Medulla oblongata (tissue), 1 donor: ENCODE data around the gene MAP3K5.
"Not testable (repeated sequence)": the region's sequence is repeated elsewhere in the genome, so short reads cannot be mapped to it uniquely, and the experiment has no call there.

Experiments
- DNase-seq: peaks from one replicate; pipeline ENCODE4 v3.0.0-alpha.2; 2015; ENCODE audit errors: extremely low spot score

Gene MAP3K5

DNA sequence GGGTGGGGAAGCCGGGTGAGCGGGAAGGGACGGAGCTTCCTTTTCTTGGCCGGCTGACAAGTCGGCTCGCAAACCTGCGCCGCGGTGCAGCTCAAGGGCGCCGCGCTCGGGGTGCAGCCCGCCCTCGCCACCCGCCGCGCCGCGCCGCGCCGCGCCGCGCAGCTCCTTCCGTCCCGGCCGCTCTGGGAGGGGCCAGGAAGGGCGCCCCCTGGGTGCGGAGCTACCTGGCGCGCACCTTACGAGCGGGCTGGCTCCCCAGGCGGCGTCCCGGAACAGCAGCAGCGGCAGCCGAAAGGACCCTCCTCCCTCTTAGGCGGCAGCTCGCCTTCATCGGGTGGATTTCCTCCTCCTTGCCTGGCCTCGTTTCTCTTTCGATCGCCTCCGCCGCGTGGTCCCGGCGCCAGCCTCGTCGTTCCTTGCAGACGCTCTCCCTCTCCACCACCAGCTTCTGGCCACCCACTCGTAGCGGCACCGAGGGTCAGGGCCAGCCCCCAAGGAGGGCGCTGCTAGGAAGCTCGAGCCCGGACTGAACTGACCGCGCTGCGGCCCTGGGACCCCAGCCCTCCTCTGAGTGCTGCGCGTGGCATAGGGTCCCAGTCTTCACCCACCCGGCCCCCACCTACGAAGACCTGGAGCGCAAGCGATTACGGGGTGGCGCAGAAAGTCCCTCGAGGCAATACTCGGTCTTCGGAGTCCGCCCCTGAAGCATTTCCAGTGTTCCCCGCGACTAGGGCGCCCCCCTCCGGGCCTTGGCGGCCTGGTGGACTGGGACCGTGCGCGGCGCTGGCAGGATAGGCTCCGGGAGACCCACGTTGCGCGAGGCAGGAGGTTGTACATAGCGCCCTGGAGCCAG is at the start of gene MAP3K5:
TSS of gene MAP3K5 (minus strand) at position 68 of the 853 bp plus-strand sequence. CDS start 320 bp downstream, outside the sequence.
- DNase-seq, result peak; percentile 94

- DNase-seq, result no peak
Observed at GRCh38 chr6:136840276-136841001, 48.2 kb upstream of the MAP3K5 start.

GRCh38 chr6:136831873-136832562 is 39.7 kb upstream of the MAP3K5 start:
- no peak for DNase-seq

DNA sequence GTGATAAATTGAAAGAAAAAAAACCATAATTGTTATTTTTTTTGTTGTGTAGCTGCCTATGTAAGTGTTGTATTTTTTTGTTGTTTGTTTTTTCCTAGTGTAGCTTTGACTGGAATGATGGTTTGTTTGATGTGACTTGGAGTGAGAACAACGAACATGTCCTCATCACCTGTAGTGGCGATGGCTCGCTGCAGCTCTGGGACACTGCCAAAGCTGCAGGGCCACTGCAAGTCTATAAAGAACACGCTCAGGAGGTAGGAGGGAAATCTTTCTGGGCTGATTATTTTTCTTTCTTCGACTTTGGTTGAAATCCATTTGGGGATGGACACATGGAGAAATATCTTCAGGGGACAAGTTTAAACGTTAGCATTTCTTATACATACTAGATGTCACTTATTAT is 33.9 kb upstream of the MAP3K5 start:
- no peak for DNase-seq

DNA sequence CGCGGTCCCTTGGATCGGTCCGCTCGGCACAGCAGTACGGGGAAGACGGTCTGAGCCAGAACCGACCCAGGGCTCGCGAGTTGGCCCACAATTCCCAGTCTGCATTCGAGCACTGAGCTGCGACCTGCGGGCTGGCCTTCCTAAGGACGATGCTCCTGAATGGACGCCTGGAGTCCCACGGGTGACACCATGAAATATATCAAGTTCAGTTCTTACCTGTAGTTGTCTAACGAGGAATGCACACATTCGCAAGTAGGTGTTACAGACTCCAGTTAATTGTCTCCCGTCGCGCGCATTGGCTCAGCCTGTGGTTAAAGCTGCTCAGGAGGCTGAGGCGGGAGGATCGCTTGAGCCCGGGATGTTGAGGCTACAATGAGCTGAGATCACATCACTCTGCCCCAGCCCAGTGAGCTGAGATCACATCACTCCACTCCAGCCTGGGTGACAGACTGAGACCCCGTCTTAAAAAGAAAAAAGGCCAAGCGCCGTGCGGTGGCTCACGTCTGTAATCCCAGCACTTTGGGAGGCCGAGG is 30.9 kb upstream of the MAP3K5 start:
- peak; percentile 6 for DNase-seq

DNA sequence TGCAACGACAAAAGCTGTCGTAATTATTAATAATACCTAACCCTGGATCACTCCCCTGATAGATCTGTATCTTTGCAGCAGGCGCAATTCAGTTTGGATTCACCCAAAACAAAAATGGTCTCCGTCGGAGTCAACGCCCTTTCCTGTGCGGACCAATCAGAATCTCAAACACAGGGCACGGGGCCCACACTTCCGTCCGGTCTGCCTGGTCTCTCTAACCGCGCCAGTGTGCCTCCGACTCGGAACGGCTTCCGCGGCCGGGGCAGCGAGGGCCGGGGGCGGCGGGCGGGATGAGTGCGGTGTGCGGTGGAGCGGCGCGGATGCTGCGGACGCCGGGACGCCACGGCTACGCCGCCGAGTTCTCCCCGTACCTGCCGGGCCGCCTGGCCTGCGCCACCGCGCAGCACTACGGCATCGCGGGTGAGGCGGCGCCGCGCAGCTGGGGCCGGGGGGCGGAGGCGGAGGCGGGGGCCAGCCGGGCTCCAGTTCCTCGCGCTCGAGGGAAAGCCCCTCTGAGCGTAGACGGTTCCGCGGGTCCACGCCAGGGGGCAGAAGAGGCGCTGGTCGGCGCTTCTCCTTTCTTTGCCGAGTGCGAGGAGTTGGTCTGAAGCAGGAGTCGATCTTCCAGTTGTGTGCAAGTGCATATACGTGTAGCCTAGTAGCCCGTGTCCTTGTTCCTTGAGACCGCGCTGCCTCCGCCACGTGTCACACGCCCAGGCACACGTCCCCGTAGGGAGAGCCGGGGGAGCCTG is 30.3 kb upstream of the MAP3K5 start, which contains the start of gene PEX7:
TSS of gene PEX7 (plus strand) at position 217 of the 752 bp plus-strand sequence. CDS start at position 291, 74 bp downstream.
- peak; percentile 95 for DNase-seq

DNA sequence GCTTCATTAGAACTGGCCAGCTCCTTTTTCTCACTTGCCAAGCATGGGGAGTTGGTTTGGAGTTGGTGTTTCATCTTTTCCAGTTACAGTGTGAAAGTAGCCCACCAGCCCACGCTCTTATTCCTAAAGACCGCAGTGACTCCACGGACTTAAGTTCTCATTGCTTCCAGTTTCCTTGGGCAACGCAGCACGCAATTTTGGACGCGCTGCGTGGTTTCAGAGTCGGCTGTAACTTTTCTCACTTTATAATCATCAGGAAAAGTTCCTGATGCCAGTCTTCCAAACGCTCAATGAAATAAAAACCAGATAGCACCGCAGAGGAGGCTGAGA is 29.7 kb upstream of the MAP3K5 start:
- DNase-seq, result no peak

- DNase-seq, result no peak
Observed at GRCh38 chr6:136820561-136820960, 28.3 kb upstream of the MAP3K5 start.

DNA sequence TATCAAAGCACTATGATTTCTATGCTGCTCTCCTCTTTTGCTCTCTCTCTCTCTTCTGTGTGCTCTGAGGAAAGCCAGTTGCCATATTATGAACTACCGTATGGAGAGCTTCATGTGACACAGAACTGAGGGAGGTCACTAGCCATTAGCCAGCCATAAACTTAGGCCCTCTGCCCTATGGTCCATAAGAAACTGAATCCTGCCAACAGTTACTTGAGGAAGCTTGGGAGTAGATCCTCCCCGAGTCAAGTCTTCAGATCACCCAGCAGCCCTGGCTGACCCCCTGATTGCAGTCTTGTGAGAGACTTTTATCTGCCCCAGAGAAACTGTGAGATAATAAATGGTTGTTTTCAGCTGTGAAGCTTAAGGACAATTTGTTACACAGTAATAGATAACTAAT is 24.4 kb upstream of the MAP3K5 start:
- DNase-seq, result no peak

- DNase-seq, result not testable (repeated sequence)
Observed at GRCh38 chr6:136815608-136816007, 23.3 kb upstream of the MAP3K5 start.

DNA sequence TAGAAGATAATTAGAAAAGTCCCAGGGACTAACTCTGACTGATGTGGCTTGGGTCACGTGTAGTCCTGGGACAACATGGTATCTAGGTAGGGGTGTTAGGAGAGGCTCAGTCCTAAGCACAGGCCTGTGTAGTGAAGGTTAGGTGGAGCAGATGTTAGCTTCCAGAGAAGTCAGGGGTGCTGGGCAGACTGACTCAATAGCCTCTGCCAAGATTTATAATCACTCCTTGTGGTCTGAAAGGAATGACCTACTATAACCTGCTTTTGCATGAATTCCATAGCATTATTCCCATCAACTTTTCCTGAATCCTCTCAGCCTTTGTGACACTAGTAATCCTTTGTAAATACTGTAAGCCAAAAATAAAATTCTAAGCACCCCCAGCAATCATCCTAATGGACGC is 19.9 kb upstream of the MAP3K5 start:
- DNase-seq, result no peak

DNA sequence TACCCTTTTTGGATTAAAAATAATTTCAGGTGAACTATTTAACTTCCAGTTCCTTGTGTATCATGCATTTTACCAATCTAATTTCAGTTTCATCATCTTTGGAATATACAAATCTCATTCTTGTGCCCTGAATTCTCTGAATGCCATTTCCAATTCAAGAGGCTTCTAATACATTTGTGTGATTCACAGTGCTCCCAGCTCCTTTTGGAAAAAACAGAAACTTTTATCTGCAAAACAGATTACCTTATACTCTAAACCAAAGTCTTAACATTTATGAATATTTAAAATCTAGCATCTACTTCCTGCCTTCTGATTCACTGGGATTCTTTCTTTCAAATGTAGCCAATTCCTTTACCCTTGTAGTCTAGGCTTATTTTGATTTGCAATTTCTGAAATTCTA is 19.0 kb upstream of the MAP3K5 start:
- no peak for DNase-seq

DNA sequence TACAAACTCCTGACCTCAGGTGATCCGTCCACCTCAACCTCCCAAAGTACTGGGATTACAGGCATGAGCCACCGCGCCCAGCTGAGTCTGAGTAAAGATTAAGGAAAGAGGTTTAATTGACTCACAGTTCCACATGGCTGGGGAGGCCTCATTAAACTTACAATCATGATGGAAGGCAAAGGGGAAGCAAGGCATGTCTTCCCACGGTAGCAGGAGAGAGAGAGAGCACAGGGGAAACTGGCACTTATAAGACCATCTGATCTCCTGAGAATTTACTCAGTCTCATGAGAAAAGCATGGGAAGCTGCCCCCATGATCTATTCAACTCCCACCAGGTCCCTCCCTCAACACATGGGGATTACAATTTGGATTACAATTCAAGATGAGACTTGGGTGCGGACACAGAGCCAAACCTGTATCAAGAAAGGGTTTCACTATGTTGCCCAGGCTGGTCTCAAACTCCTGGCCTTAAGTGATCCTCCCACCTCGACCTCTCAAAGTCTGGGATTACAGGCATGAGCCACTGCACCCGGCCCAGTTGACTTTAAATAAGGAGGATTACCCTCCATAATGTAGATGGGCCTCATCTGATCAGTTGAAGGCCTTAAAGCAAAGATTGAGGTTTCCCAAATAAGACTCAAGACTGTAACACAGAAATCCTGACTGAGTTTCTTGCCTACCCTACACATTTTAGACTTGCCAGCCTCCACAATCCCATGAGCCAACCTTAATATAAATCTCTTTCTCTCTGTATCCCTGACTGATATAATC is 17.0 kb upstream of the MAP3K5 start:
- DNase-seq, result no peak

DNA sequence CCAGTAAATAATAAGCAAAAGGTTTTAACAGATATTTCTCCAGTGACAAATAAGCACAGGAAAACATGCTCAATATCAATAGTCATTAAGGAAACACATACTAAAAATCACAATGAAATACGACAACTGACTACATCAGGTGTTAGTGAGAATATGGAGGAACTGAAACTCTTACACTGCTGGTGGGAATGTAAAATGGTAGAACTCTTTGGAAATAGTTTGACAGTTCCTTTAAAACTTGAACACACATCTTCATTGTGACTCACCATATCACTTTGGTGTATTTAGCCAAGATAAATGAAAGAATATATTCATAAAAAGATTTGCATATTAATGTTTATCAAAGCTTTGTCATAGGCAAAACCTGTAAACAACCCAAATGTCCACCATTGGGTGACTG is 11.3 kb upstream of the MAP3K5 start:
- no peak for DNase-seq

DNA sequence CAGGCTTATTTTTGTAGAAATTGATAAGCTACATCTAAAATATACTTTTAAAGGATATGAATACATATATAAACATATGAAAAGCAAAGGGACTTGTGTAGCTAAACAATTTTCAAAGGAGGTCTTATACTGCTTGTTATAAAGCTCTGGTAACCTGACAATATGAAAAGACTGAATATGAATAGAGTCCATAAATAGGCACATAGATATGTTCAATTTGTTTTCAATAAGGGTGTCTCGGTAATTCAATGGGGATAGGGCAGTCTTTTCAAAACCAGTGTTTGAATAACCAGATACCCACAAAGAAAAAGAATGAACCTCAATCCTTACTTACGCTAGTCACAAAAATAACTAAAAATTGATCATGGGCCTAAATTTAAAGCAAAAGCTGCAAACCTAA is 9.3 kb upstream of the MAP3K5 start:
- DNase-seq, result no peak

GRCh38 chr6:136798044-136798443 is 5.8 kb upstream of the MAP3K5 start:
- DNase-seq, result no peak

DNA sequence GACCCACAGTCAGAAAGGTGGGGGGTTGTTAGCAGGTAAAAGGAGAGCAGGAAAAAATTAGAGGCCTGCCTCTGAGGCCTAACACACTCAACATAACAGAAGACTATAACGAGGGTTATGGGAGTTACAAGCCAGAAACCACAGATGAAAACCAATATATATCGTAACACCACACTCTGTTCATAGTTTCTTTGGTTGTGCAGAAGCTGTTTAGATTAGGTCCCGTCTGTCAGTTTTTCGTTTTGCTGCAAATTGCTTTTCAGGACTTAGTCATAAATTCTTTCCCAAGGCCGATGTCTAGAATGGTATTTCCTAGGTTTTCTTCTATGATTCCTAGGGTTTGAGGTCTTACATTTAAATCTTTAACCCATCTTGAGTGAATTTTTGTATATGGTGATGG is 3.7 kb upstream of the MAP3K5 start:
- DNase-seq, result no peak

GRCh38 chr6:136795386-136795785 is 3.1 kb upstream of the MAP3K5 start:
- DNase-seq, result no peak

- no peak for DNase-seq
Observed at GRCh38 chr6:136793363-136793762, 1.1 kb upstream of the MAP3K5 start.

- DNase-seq, result no peak
Observed at GRCh38 chr6:136792095-136792409, 225 bp downstream of the MAP3K5 start.
